Right lobe of liver (tissue), 6 donors: Measurements from ENCODE around the gene LARP4B. TPM values are rescaled to one million over a fixed set of nuclear protein-coding genes. Genes with fewer than 3 reads are reported as not detected.

ENCODE experiments used
- ATAC-seq, 4 donors: fragments of 200-7000 bp; cut with Tn5 transposase; one replicate each; pipeline ENCODE4 v1.9.1; 2020; ENCODE audit warnings: mild to moderate bottlenecking in 4 of 4, moderate library complexity in 4 of 4
- DNase-seq, 3 donors: peaks; one replicate each; pipeline ENCODE4 v3.0.0-alpha.2; 2020
- H3K27ac ChIP-seq, 3 donors: fragments of 200-600 bp; one replicate each; pipeline ENCODE4 v1.8.0; 2022
- H3K27me3 ChIP-seq, 2 donors: fragments of 200-600 bp; one replicate each; pipeline ENCODE4 v1.8.0; 2022
- H3K36me3 ChIP-seq, 4 donors: fragments of 200-600 bp; sonication (generic) in 1 of 4; one replicate each; pipeline versions ENCODE4 v1.5.1 to v1.8.0; 2017 to 2022; ENCODE audit warnings: control low read depth in 1 of 4
- H3K4me1 ChIP-seq, 4 donors: fragments of 200-600 bp; sonication (generic) in 1 of 4; one replicate each; pipeline versions ENCODE4 v1.5.1 to v1.8.0; 2017 to 2022; ENCODE audit warnings: control low read depth in 1 of 4
- H3K4me3 ChIP-seq, 3 donors: fragments of 200-600 bp; one replicate each; pipeline ENCODE4 v1.8.0; 2022
- H3K9me3 ChIP-seq, 4 donors: fragments of 200-600 bp; sonication (generic) in 1 of 4; one replicate each; pipeline versions ENCODE4 v1.5.1 to v1.8.0; 2017 to 2022; ENCODE audit warnings: control low read depth in 1 of 4
- POLR2A ChIP-seq: fragments of 450-650 bp; IDR thresholded peaks from one replicate; pipeline ENCODE4 v1.6.1; 2017; ENCODE audit warnings: antibody characterized with exemption, mild to moderate bottlenecking
- WGBS: methylation state at CpG from one replicate; pipeline ENCODE4 v1.1.6; 2018; ENCODE audit warnings: low coverage, low lambda C conversion rate; ENCODE audit not compliant: insufficient coverage; ENCODE audit errors: missing lambda C conversion rate; 5-methylcytosine and 5-hydroxymethylcytosine counted together
- intact Hi-C, 2 donors: fragments of 100-400 bp; cut with DNase I; formaldehyde crosslinking; loops; one replicate each; pipeline versions ENCODE4 v1.11.2 to v1.14.1; 2022
- total RNA-seq, 6 experiments: library from RNA; depleted of rRNA in 2 of 6; stranded (reverse); fragments of >200 nt in 2 of 6; fragmentation: NEBNext Ultra II Directional in 3 of 6; extraction: Animal tissue kit (Norgen Biotek cat#: 25700) in 3 of 6; gene quantifications; one replicate each; pipeline versions ENCODE4 v1.1.0 to v1.2.4, GENCODE V29; 2016 to 2023
- TF ChIP-seq, protein P1 (sequence below), 4 donors: fragments of 200-600 bp in 3 of 4; fragments of 450-650 bp in 1 of 4; IDR thresholded peaks; one replicate each; pipeline versions ENCODE4 v1.5.1 to v1.8.0; 2016 to 2022; ENCODE audit warnings: antibody characterized with exemption in 4 of 4, mild to moderate bottlenecking in 2 of 4
- donor health status: DM: no; HTN: yes; CAD: no.
- donor health status: DM: no; HTN: no; CAD: no.
- donor health status: DM: no; HTN: no; CAD: no.
- donor health status: DM: no; HTN: yes; CAD: no.
- donor health status: DM: no; HTN: yes; CAD: no.

The LARP4B gene
- total RNA-seq, 6 experiments from 2014 or later: 22.4 to 35.9 (median 31.7) TPM

DNA sequence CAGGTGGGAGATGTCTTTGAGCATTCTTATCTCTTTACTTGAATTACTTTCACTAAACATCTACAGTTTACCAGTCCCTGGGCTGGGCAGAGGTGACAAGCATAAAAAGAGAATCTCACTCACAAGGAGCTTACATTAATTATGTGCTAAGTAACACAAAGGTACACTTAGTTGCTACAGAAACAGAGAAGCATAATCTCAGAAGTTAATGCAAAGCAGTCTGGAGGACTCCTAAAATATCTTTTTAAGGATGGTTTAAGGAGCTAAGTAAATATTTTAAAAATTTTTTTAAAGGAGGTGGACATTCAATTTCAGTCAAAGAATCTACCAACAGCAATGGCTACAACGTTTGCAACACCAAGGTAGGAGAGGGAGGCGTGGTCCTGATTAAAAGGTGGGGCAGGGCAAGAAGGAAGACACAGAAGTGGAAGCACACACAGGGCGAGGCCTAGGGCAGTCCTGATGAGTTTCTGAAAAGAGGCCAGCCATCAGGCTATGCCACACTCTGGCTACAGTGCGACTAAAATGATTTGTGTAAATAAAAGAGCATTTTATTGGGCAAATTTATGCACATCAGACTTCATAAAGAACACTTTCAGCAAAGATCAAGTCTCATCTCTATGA lies 5.3 kb downstream of the LARP4B start:
- Histone ChIP-seq H3K4me3 (no peak overlapping the region), H3K27ac (no peak overlapping the region), H3K36me3 (peaks cover 0 to 5% (median 0%) of the 10 kb centered on the region in 4 donors), H3K27me3 (no peaks in the 10 kb centered on the region), H3K9me3 (no peaks in the 10 kb centered on the region), H3K4me1 (peaks cover 0 to 26% (median 3%) of the 10 kb centered on the region in 4 donors)
- WGBS: 69% methylated on average over 4 of the region's 4 CpGs
- ATAC-seq (no peak), DNase-seq (no peak)
- intact Hi-C loops: no loop called here
- TF ChIP-seq POLR2A: no peak
- TF ChIP-seq, protein P1, sequence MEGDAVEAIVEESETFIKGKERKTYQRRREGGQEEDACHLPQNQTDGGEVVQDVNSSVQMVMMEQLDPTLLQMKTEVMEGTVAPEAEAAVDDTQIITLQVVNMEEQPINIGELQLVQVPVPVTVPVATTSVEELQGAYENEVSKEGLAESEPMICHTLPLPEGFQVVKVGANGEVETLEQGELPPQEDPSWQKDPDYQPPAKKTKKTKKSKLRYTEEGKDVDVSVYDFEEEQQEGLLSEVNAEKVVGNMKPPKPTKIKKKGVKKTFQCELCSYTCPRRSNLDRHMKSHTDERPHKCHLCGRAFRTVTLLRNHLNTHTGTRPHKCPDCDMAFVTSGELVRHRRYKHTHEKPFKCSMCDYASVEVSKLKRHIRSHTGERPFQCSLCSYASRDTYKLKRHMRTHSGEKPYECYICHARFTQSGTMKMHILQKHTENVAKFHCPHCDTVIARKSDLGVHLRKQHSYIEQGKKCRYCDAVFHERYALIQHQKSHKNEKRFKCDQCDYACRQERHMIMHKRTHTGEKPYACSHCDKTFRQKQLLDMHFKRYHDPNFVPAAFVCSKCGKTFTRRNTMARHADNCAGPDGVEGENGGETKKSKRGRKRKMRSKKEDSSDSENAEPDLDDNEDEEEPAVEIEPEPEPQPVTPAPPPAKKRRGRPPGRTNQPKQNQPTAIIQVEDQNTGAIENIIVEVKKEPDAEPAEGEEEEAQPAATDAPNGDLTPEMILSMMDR (IDR thresholded peaks at IDR 0.05): no peak

DNA sequence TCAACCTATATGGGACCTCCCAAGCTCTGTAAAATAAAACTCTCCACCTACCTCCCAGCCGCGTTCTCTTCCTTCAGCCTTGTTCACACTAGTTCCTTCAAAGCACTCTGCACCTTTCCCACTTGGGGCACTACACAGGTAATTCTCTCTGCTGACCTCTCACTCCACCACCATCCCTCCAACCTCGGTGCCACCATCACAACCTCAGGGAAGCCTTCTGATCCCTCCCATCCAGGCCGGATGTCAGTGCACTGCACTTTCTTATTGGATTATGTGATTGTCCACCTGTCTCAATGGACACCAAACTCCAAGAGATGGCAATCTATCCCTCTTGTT lies 7.0 kb downstream of the LARP4B start:
- WGBS: 73% methylated on average over 4 of the region's 4 CpGs
- no peak for ATAC-seq
- no peak overlapping the region for H3K4me3 ChIP-seq
- H3K36me3 ChIP-seq: peaks cover 0 to 5% (median 0%) of the 10 kb centered on the region in 4 donors
- H3K9me3 ChIP-seq: no peaks in the 10 kb centered on the region
- H3K4me1 ChIP-seq: peaks cover 0 to 17% (median 0%) of the 10 kb centered on the region in 4 donors
- H3K27me3 ChIP-seq: no peaks in the 10 kb centered on the region
- intact Hi-C loops: no loop called here
- H3K27ac ChIP-seq: no peak overlapping the region
- TF ChIP-seq, protein P1 (IDR thresholded peaks at IDR 0.05): no peak
- TF ChIP-seq POLR2A: no peak
- no peak for DNase-seq

- WGBS: 75% methylated on average over 6 of the region's 8 CpGs
- Histone ChIP-seq H3K9me3 (no peaks in the 10 kb centered on the region), H3K27me3 (no peaks in the 10 kb centered on the region), H3K27ac (no peak overlapping the region), H3K4me1 (peaks cover 0 to 14% (median 0%) of the 10 kb centered on the region in 4 donors), H3K36me3 (peaks cover 0 to 5% (median 0%) of the 10 kb centered on the region in 4 donors), H3K4me3 (no peak overlapping the region)
- ATAC-seq (no peak), DNase-seq (no peak)
- TF ChIP-seq, protein P1 (IDR thresholded peaks at IDR 0.05): no peak
- TF ChIP-seq POLR2A: no peak
- intact Hi-C loops: no loop called here
Observed at GRCh38 chr10:923844-924523, 7.5 kb downstream of the LARP4B start.

DNA sequence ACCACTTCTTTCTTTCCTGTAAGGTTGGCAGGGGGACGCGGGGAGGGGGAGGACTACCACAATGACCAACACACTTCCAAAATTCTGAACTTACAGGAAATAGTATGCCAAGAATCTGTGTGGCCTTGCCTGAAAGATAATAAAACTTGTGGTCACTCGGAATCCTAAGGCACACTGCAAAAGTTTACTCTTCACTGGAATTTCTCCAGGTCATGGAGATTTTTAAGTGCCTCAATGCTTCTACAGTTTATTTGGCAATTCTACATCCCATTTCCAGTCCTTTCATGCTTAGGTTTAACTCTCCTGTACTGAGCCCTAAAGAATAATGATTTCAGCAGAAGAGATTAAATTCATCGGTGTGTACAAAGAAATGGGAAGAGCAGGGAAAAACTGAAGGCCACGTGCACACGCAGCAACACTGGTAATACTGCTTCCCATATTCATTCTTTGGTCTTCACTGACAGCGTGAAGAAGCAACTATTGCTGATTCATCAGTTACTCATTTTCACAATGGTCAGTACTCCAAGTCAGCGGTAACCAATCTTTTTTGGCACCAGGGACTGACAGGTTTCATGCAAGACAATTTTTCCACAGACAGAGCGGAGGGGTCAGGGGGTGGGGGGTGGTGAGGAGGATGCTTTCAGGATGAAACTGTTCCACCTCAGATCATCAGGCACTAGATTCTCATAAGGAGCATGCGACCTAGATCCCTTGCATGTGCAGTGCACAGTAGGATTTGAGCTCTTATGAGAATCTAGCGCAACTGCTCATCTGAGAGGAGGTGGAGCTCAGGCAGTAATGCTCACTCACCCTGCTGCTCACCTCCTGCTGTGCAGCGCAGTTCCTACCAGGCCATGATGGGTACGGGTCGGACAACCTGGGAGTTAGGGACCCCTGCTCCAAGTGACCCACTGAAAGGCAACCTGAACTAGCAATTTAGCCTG lies 9.8 kb downstream of the LARP4B start:
- WGBS: 60% methylated on average over 8 of the region's 14 CpGs
- peaks cover 0 to 5% (median 0%) of the 10 kb centered on the region in 4 donors for H3K36me3 ChIP-seq
- no peak overlapping the region for H3K27ac ChIP-seq
- no peak for TF ChIP-seq POLR2A
- TF ChIP-seq, protein P1 (IDR thresholded peaks at IDR 0.05): no peak
- H3K4me3 ChIP-seq: no peak overlapping the region
- H3K4me1 ChIP-seq: peaks cover 0 to 5% (median 0%) of the 10 kb centered on the region in 4 donors
- no peaks in the 10 kb centered on the region for H3K27me3 ChIP-seq
- no peaks in the 10 kb centered on the region for H3K9me3 ChIP-seq
- no peak for DNase-seq
- intact Hi-C loops: no loop called here
- peak in 2 of 4 donors; percentile 27 to 36 for ATAC-seq
